HG03565 (cell line): ENCODE measurements around the gene SLAMF9.

Experiments
- ATAC-seq: cut with Tn5 transposase; IDR thresholded peaks from one replicate; pipeline ENCODE4 v1.9.1; 2021; ENCODE audit warnings: mild to moderate bottlenecking, moderate library complexity; ENCODE audit not compliant: unreplicated experiment

The SLAMF9 gene

DNA sequence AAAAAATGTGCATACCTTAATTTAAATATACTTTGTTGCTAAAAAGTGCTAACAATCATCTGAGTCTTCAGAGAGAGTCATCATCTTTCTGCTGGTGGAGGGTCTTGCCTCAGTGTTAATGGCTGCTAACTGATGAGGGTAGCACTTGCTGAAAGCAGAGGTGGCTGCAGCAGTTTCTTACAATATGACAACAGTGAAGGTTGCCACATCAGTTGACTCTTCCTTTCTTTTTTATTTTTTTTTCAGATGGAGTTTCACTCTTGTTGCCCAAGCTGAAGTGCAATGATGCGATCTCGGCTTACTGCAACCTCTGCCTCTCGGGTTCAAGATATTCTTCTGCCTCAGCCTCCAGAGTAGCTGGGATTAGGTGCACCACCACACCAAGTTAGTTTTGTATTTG, 51.5 kb downstream of the SLAMF9 start:
- ATAC-seq: no peak
